H1 (cell line): ENCODE data around the gene NPPA. TPM values are rescaled to one million over a fixed set of nuclear protein-coding genes. Genes with fewer than 3 reads are reported as not detected.

Source experiments
- CTCF ChIA-PET: fragments of 300-600 bp; sonication (Branson Sonifier 250); formaldehyde crosslinking; loops from one replicate; lab custom pipeline; 2021; ENCODE audit not compliant: partially characterized antibody; lab: Charles Lee
- POLR2A ChIA-PET: fragments of 300-600 bp; sonication (Branson Sonifier 250); formaldehyde crosslinking; loops from one replicate; lab custom pipeline; 2021; ENCODE audit warnings: inconsistent platforms; ENCODE audit not compliant: partially characterized antibody; lab: Charles Lee
- DNase-seq, 2 experiments: peaks; one replicate each; pipeline versions ENCODE4 v3.0.0 to v3.0.0-alpha.2; 2010 to 2022; ENCODE audit warnings: low spot score in 2 of 2, low read depth in 1 of 2, mixed read lengths in 1 of 2
- FAIRE-seq: peaks from 2 replicates; lab custom pipeline; 2011; peaks lifted over from hg19 to GRCh38; lab: Jason Lieb, UNC
- H2AFZ ChIP-seq: 2 replicates; pipeline ENCODE4 v1.8.1; 2012; ENCODE audit warnings: low read length, inconsistent platforms
- H2AK5ac ChIP-seq: 2 replicates; pipeline ENCODE4 v1.6.1; 2013; ENCODE audit warnings: low read depth, low read length
- H2BK120ac ChIP-seq: replicated peaks from 2 replicates; pipeline ENCODE3; 2013; ENCODE audit warnings: low read depth, low read length, inconsistent platforms
- H2BK12ac ChIP-seq: 2 replicates; pipeline ENCODE4 v1.6.1; 2013; ENCODE audit warnings: low read depth, low read length
- H2BK15ac ChIP-seq: 2 replicates; pipeline ENCODE4 v1.6.1; 2013; ENCODE audit warnings: low read length
- H2BK20ac ChIP-seq: 2 replicates; pipeline ENCODE4 v1.6.1; 2013; ENCODE audit warnings: low read length
- H2BK5ac ChIP-seq: 2 replicates; pipeline ENCODE4 v1.6.1; 2013; ENCODE audit warnings: low read depth, low read length
- H3K14ac ChIP-seq: 2 replicates; pipeline ENCODE4 v1.6.1; 2013; ENCODE audit warnings: inconsistent platforms; ENCODE audit not compliant: insufficient read length
- H3K18ac ChIP-seq: 2 replicates; pipeline ENCODE4 v1.6.1; 2013; ENCODE audit warnings: low read length; ENCODE audit errors: extremely low read depth
- H3K23ac ChIP-seq: 2 replicates; pipeline ENCODE4 v1.6.1; 2013; ENCODE audit warnings: inconsistent platforms; ENCODE audit not compliant: insufficient read length
- H3K23me2 ChIP-seq: 2 replicates; pipeline ENCODE4 v1.6.1; 2013; ENCODE audit warnings: low read depth, low read length
- H3K27ac ChIP-seq: 2 replicates; pipeline ENCODE4 v1.6.1; 2011; ENCODE audit warnings: low read depth, low read length, inconsistent platforms
- H3K27me3 ChIP-seq, 4 experiments: replicated peaks in 1 of 4; 1 replicate in 1 of 4; 2 replicates in 3 of 4; pipeline versions ENCODE4 v1.6.1 to v1.8.1; 2011 to 2013; ENCODE audit warnings: low read length in 3 of 4, mild to moderate bottlenecking in 3 of 4, inconsistent platforms in 2 of 4, mixed read lengths in 2 of 4, moderate library complexity in 1 of 4; ENCODE audit not compliant: control insufficient read depth in 3 of 4, insufficient read depth in 3 of 4; ENCODE audit errors: extremely low read depth in 1 of 4
- H3K36me3 ChIP-seq, 4 experiments: 2 replicates each; pipeline versions ENCODE4 v1.6.1 to v1.8.1; 2011 to 2013; ENCODE audit warnings: mild to moderate bottlenecking in 4 of 4, low read length in 3 of 4, moderate library complexity in 2 of 4, control low read depth in 1 of 4, inconsistent platforms in 1 of 4; ENCODE audit not compliant: insufficient read depth in 4 of 4, control insufficient read depth in 2 of 4
- H3K4ac ChIP-seq: replicated peaks from 2 replicates; pipeline ENCODE3; 2013; ENCODE audit warnings: low read length, low read depth, mixed read lengths, inconsistent platforms; ENCODE audit not compliant: insufficient read length
- H3K4me1 ChIP-seq, 4 experiments: replicated peaks in 1 of 4; 1 replicate in 1 of 4; 2 replicates in 3 of 4; pipeline versions ENCODE4 v1.6.1 to v1.8.1; 2011 to 2013; ENCODE audit warnings: low read length in 3 of 4, inconsistent platforms in 2 of 4, mixed read lengths in 1 of 4; ENCODE audit not compliant: insufficient read depth in 4 of 4, control insufficient read depth in 3 of 4
- H3K4me2 ChIP-seq, 2 experiments: 2 replicates each; pipeline versions ENCODE4 v1.6.1 to v1.8.1; 2011 to 2013; ENCODE audit warnings: low read depth in 2 of 2, low read length in 2 of 2, control low read depth in 1 of 2, inconsistent platforms in 1 of 2, mild to moderate bottlenecking in 1 of 2; ENCODE audit not compliant: insufficient read depth in 1 of 2
- H3K4me3 ChIP-seq, 4 experiments: fragments of 200-600, 300-600 bp in 1 of 4; sonication (generic), shearing (Covaris generic), sonication (Bioruptor Twin) in 1 of 4; 2 replicates each; pipeline versions ENCODE4 v1.5.1 to v1.8.1; 2011 to 2016; ENCODE audit warnings: low read length in 4 of 4, low read depth in 3 of 4, control low read depth in 2 of 4, inconsistent platforms in 2 of 4, mild to moderate bottlenecking in 2 of 4, mixed read lengths in 1 of 4, moderate library complexity in 1 of 4; ENCODE audit not compliant: insufficient read depth in 2 of 4; ENCODE audit errors: extremely low read depth in 1 of 4
- H3K56ac ChIP-seq: replicated peaks from 2 replicates; pipeline ENCODE3; 2013; ENCODE audit warnings: low read depth, mild to moderate bottlenecking, mixed read lengths, low read length, inconsistent platforms; ENCODE audit not compliant: insufficient read length
- H3K79me1 ChIP-seq: 2 replicates; pipeline ENCODE4 v1.6.1; 2013; ENCODE audit warnings: low read depth, low read length, control low read depth
- H3K79me2 ChIP-seq, 2 experiments: 2 replicates each; pipeline versions ENCODE4 v1.6.1 to v1.8.1; 2012 to 2013; ENCODE audit warnings: low read length in 2 of 2, mild to moderate bottlenecking in 2 of 2, inconsistent platforms in 1 of 2; ENCODE audit not compliant: insufficient read depth in 2 of 2, control insufficient read depth in 1 of 2
- H3K9ac ChIP-seq, 4 experiments: replicated peaks in 1 of 4; 1 replicate in 1 of 4; 2 replicates in 3 of 4; pipeline versions ENCODE4 v1.6.1 to v1.8.1; 2011 to 2013; ENCODE audit warnings: low read depth in 3 of 4, low read length in 3 of 4, control low read depth in 2 of 4, mild to moderate bottlenecking in 2 of 4, moderate library complexity in 2 of 4, inconsistent platforms in 1 of 4; ENCODE audit errors: extremely low read depth in 1 of 4
- H3K9me3 ChIP-seq, 2 experiments: 2 replicates each; pipeline versions ENCODE4 v1.6.1 to v1.8.1; 2012 to 2013; ENCODE audit warnings: mild to moderate bottlenecking in 2 of 2, moderate library complexity in 2 of 2, control low read depth in 1 of 2, inconsistent platforms in 1 of 2, low read depth in 1 of 2, low read length in 1 of 2, mixed read lengths in 1 of 2; ENCODE audit not compliant: insufficient read depth in 2 of 2
- H4K20me1 ChIP-seq, 2 experiments: replicated peaks in 1 of 2; 2 replicates each; pipeline versions ENCODE3 to v1.8.1; 2011 to 2013; ENCODE audit warnings: inconsistent platforms in 2 of 2, low read length in 2 of 2, mild to moderate bottlenecking in 1 of 2; ENCODE audit not compliant: insufficient read depth in 2 of 2, control insufficient read depth in 1 of 2
- H4K5ac ChIP-seq: 2 replicates; pipeline ENCODE4 v1.6.1; 2013; ENCODE audit warnings: low read length, low read depth, mixed read lengths, inconsistent platforms; ENCODE audit not compliant: insufficient read length
- H4K8ac ChIP-seq: 2 replicates; pipeline ENCODE4 v1.8.0; 2013; ENCODE audit warnings: mild to moderate bottlenecking, moderate library complexity, low read length, inconsistent platforms; ENCODE audit not compliant: insufficient read depth; ENCODE audit errors: extremely low read depth
- H4K91ac ChIP-seq: replicated peaks from 2 replicates; pipeline ENCODE3; 2013; ENCODE audit warnings: low read length, mixed read lengths, inconsistent platforms; ENCODE audit not compliant: insufficient read length
- CREB1 ChIP-seq: IDR thresholded peaks from 2 replicates; pipeline ENCODE4 v1.6.1; 2012; ENCODE audit warnings: inconsistent platforms
- WGBS, 2 experiments: shearing (Covaris generic) in 1 of 2; methylation state at CpG; one replicate each; pipeline versions ENCODE4 v1.1.6 to v1.1.7; 2013 to 2015; ENCODE audit warnings: low lambda C conversion rate in 2 of 2, mixed read lengths in 2 of 2, inconsistent platforms in 1 of 2, low coverage in 1 of 2, missing lambda C conversion rate in 1 of 2; ENCODE audit not compliant: insufficient replicate concordance in 2 of 2, insufficient coverage in 1 of 2, insufficient read length in 1 of 2; ENCODE audit errors: extremely low coverage in 1 of 2, missing lambda C conversion rate in 1 of 2; 5-methylcytosine and 5-hydroxymethylcytosine counted together
- polyA plus RNA-seq, 7 experiments: library from polyadenylated mRNA; depleted of rRNA in 3 of 7; stranded (reverse) in 5 of 7; unstranded in 2 of 7; fragments of >200 nt in 5 of 7; fragments of 200-250 nt in 2 of 7; gene quantifications; 1 replicate in 5 of 7; 2 replicates in 1 of 7; 4 replicates in 1 of 7; pipeline versions ENCODE4 v1.2.1 to v1.2.3, GENCODE V29; 2011 to 2013; ENCODE audit warnings: missing spikeins in 2 of 7, mixed read lengths in 2 of 7
- total RNA-seq: library from RNA; stranded (reverse); fragmentation: NEBNext Ultra II Directional; extraction: Animal tissue kit (Norgen Biotek cat#: 25700); gene quantifications from 2 replicates; pipeline ENCODE4 v1.2.1, GENCODE V29; 2021

Gene NPPA
- total and polyA plus RNA-seq, 2 of the 8 experiments (the other 6 are each of a cell fraction or from before 2014, with no cell fraction given): not detected

DNA sequence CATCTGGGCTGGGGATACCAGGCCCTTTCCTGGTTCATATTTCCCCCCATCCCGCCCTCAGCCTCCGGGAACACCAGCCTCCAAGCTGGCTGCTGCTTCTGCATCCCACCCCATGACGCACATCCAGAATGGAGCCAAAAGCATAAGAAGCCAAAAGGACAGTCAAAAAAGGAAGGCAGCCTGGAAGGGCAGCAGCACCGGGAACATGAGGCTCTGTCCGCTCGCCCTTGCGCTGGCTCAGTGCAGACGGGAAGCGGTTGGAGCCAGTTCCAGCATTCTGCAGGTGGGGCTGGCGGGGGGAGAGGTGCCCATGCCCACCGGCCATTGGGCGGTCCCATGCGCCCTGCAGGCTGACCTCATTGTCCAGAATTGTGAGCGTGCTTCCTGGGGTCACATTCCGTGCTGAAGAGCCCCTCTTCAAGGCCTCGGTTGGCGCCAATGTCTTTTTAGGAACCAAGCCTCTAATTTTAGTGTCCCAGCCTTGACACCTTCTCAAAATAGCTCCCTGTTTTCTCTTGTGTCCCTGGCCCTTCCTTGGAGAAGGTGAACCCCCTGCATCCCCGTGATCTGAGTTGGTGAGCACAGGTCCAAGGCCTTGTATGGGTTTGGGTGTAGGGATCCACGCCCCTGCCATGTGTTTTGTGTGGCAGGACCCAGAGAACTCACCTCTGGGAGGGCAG, 39.5 kb upstream of the NPPA start:
- Histone ChIP-seq H2BK120ac (no peak overlapping the region), H3K4ac (no peak overlapping the region), H4K5ac (no peak overlapping the region), H3K14ac (no peak overlapping the region), H3K4me1 (peaks cover 0 to 10% (median 8%) of the 10 kb centered on the region in 4 experiments; a peak in 6 of 7 replicates), H3K27me3 (no peaks in the 10 kb centered on the region), H2BK5ac (no peak overlapping the region; the same call in 1 of the 2 replicates), H3K79me2 (no peaks in the 10 kb centered on the region), H3K18ac (no peak overlapping the region), H2BK20ac (no peak overlapping the region), H3K4me3 (no peak overlapping the region), H3K9me3 (no peaks in the 10 kb centered on the region; a peak in 1 of 4 replicates), H3K36me3 (no peaks in the 10 kb centered on the region), H4K20me1 (no peaks in the 10 kb centered on the region), H3K23ac (no peak overlapping the region), H3K23me2 (no peaks in the 10 kb centered on the region), H2BK12ac (no peak overlapping the region), H3K27ac (no peak overlapping the region), H4K8ac (no peak overlapping the region), H3K9ac (no peak overlapping the region), H3K79me1 (no peaks in the 10 kb centered on the region), H2AK5ac (no peak overlapping the region), H3K4me2 (no peak overlapping the region), H3K56ac (no peak overlapping the region), H2AFZ (no peak overlapping the region; the same call in 1 of the 2 replicates), H4K91ac (no peak overlapping the region), H2BK15ac (no peak overlapping the region)
- ChIA-PET CTCF (interaction anchor here (0.9 to 4.9 kb wide), 15 partner anchors 10 to 144 kb away, joined by 3 to 27 read pairs (median 6); no protein-coding TSS in a partner anchor), POLR2A (interaction anchor here (0.7 to 5.4 kb wide), 4 partner anchors 21 to 93 kb away, joined by 3 to 46 read pairs (median 3); partner anchors contain the start of genes MFN2 and NPPA)
- TF ChIP-seq CREB1: no peak
- WGBS, 2 experiments: 88% methylated on average over 18 of the region's 19 CpGs; no CpG with 5 or more reads in 1 of the 2 experiments
- FAIRE-seq (no peak), DNase-seq (no peak)
